K562 (cell line): ENCODE data around the gene C10orf53. TPM values are rescaled to one million over a fixed set of nuclear protein-coding genes. Genes with fewer than 3 reads are reported as not detected.

Experiments
- CUX1 ChIP-seq: fragments of 200-800 bp; sonication (Bioruptor generic); IDR thresholded peaks from 2 replicates; pipeline ENCODE4 v1.6.1; 2016; ENCODE audit warnings: missing genetic modification characterization, missing compliant biosample characterization
- ELK3 ChIP-seq: fragments of 450-650 bp; formaldehyde crosslinking; IDR thresholded peaks from 2 replicates; pipeline ENCODE4 v1.4.0; 2020; ENCODE audit warnings: mild to moderate bottlenecking
- HMGXB4 ChIP-seq: sonication (generic); formaldehyde crosslinking; IDR thresholded peaks from 2 replicates; pipeline ENCODE4 v1.8.1; 2023; ENCODE audit warnings: mild to moderate bottlenecking, missing genetic modification reagents
- PPARD ChIP-seq: fragments of 250-450 bp; sonication (Bioruptor Pico); IDR thresholded peaks from 2 replicates; pipeline ENCODE4 v1.8.0; 2022; ENCODE audit warnings: inconsistent platforms, mild to moderate bottlenecking, moderate library complexity
- PURB ChIP-seq: sonication (generic); formaldehyde crosslinking; IDR thresholded peaks from 2 replicates; pipeline ENCODE4 v1.9.0; 2021; ENCODE audit warnings: low read depth, mild to moderate bottlenecking, missing genetic modification reagents
- RCOR1 ChIP-seq, 2 experiments: IDR thresholded peaks; 2 replicates each; pipeline ENCODE4 v1.6.1; 2012; ENCODE audit warnings: low read depth in 2 of 2, low read length in 2 of 2, borderline replicate concordance in 1 of 2, improper control_type of control experiment in 1 of 2
- SETDB1 ChIP-seq: IDR thresholded peaks from one replicate; pipeline ENCODE4 v1.6.1; 2012; ENCODE audit warnings: low read length, control low read depth, inconsistent platforms
- ZBTB49 ChIP-seq: sonication (generic); formaldehyde crosslinking; IDR thresholded peaks from 2 replicates; pipeline ENCODE4 v1.8.0; 2022; ENCODE audit warnings: missing genetic modification reagents, mild to moderate bottlenecking, borderline replicate concordance
- ZNF212 ChIP-seq: fragments of 450-650 bp; formaldehyde crosslinking; IDR thresholded peaks from 2 replicates; pipeline ENCODE4 v1.4.0; 2020; ENCODE audit warnings: mild to moderate bottlenecking
- ZNF239 ChIP-seq: fragments of 250-450 bp; sonication (Bioruptor Pico); IDR thresholded peaks from 2 replicates; pipeline ENCODE4 v1.4.0; 2020; ENCODE audit warnings: mild to moderate bottlenecking
- ZNF311 ChIP-seq: fragments of 250-450 bp; sonication (Bioruptor Pico); IDR thresholded peaks from 2 replicates; pipeline ENCODE4 v1.4.0; 2020; ENCODE audit warnings: mild to moderate bottlenecking, moderate library complexity
- ZNF431 ChIP-seq: sonication (generic); formaldehyde crosslinking; IDR thresholded peaks from 2 replicates; pipeline ENCODE4 v1.8.0; 2022; ENCODE audit warnings: mild to moderate bottlenecking, missing genetic modification reagents
- ZNF445 ChIP-seq: fragments of 250-450 bp; sonication (Bioruptor Pico); IDR thresholded peaks from 2 replicates; pipeline ENCODE4 v1.4.0; 2020; ENCODE audit warnings: low read depth, mild to moderate bottlenecking, moderate library complexity
- polyA plus RNA-seq, 8 experiments: library from polyadenylated mRNA; depleted of rRNA in 4 of 8; stranded (reverse) in 5 of 8; unstranded in 3 of 8; fragments of >200 nt; fragmentation: Nextera tagmentation in 2 of 8; fragmentation: Illumina TruSeq in 1 of 8; extraction: Ambion mirVana in 2 of 8; extraction: Trizol in 1 of 8; gene quantifications; 2 replicates each; pipeline versions ENCODE4 v1.2.1 to v1.2.3, GENCODE V29; 2011 to 2014; ENCODE audit warnings: inconsistent platforms in 1 of 8, missing spikeins in 1 of 8
- total RNA-seq, 7 experiments: library from RNA; depleted of rRNA in 6 of 7; stranded (reverse); fragments of >200 nt in 6 of 7; fragmentation: Illumina TruSeq in 2 of 7; extraction: Trizol in 2 of 7; gene quantifications; 2 replicates each; pipeline versions ENCODE4 v1.2.1 to v1.2.3, GENCODE V29; 2011 to 2021; ENCODE audit warnings: low replicate concordance in 1 of 7
- TF ChIP-seq, protein P1 (sequence below), 2 experiments: fragments of 450-650 bp; IDR thresholded peaks; 2 replicates each; pipeline ENCODE4 v1.6.1; 2016

C10orf53 gene
- total and polyA plus RNA-seq, 9 of the 15 experiments (the other 6 are each of a cell fraction or from before 2014, with no cell fraction given) = not detected

- TF ChIP-seq HMGXB4 (CRISPR knock-in tag) (no peak), SETDB1 (no peak), ZNF311 (CRISPR knock-in tag) (no peak), PURB (CRISPR knock-in tag) (no peak), RCOR1 (IDR thresholded peaks at IDR 0.05; ENCODE audit: borderline replicate concordance in 1 of 2, low read depth in 2 of 2, low read length in 2 of 2) (peak in 1 of 2 experiments; percentile 41; a peak in 1 of 4 replicates), PPARD (CRISPR knock-in tag) (no peak), ZNF239 (CRISPR knock-in tag) (no peak), ZBTB49 (CRISPR knock-in tag) (no peak), ELK3 (no peak), ZNF431 (CRISPR knock-in tag) (no peak), ZNF212 (no peak), CUX1 (no peak), ZNF445 (no peak)
- TF ChIP-seq, protein P1, sequence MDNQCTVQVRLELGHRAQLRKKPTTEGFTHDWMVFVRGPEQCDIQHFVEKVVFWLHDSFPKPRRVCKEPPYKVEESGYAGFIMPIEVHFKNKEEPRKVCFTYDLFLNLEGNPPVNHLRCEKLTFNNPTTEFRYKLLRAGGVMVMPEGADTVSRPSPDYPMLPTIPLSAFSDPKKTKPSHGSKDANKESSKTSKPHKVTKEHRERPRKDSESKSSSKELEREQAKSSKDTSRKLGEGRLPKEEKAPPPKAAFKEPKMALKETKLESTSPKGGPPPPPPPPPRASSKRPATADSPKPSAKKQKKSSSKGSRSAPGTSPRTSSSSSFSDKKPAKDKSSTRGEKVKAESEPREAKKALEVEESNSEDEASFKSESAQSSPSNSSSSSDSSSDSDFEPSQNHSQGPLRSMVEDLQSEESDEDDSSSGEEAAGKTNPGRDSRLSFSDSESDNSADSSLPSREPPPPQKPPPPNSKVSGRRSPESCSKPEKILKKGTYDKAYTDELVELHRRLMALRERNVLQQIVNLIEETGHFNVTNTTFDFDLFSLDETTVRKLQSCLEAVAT (IDR thresholded peaks at IDR 0.05) = no peak
These were observed at the start of gene C10orf53 (continued) for GRCh38 chr10:49679480-49679893.
